Nephron (organoid): ENCODE measurements around the gene UBAC2.

ENCODE experiments used
- H3K27ac Mint-ChIP-seq, 3 experiments: 2 replicates each; pipeline ENCODE4 v1.8.0; 2020; ENCODE audit warnings: mixed read lengths in 3 of 3, mild to moderate bottlenecking in 2 of 3, moderate library complexity in 1 of 3
- H3K27me3 Mint-ChIP-seq: 2 replicates; pipeline ENCODE4 v1.8.0; 2021; ENCODE audit warnings: low read depth, mild to moderate bottlenecking, moderate library complexity, mixed read lengths
- H3K36me3 Mint-ChIP-seq: 2 replicates; pipeline ENCODE4 v1.8.0; 2020; ENCODE audit warnings: low read depth, mixed read lengths
- H3K4me1 Mint-ChIP-seq: 2 replicates; pipeline ENCODE4 v1.8.0; 2020; ENCODE audit warnings: mixed read lengths
- H3K4me3 Mint-ChIP-seq, 3 experiments: 2 replicates each; pipeline ENCODE4 v1.8.0; 2020; ENCODE audit warnings: mild to moderate bottlenecking in 3 of 3, mixed read lengths in 3 of 3, moderate library complexity in 2 of 3
- H3K9me3 Mint-ChIP-seq: 2 replicates; pipeline ENCODE4 v1.8.0; 2020; ENCODE audit warnings: mixed read lengths
- TF ChIP-seq, protein P1 (sequence below), 3 experiments: fragments of 200-600 bp; sonication (generic); IDR thresholded peaks; one replicate each; pipeline ENCODE4 v1.5.0; 2021; ENCODE audit warnings: antibody characterized with exemption in 3 of 3; ENCODE audit not compliant: unreplicated experiment in 3 of 3

UBAC2 gene

DNA sequence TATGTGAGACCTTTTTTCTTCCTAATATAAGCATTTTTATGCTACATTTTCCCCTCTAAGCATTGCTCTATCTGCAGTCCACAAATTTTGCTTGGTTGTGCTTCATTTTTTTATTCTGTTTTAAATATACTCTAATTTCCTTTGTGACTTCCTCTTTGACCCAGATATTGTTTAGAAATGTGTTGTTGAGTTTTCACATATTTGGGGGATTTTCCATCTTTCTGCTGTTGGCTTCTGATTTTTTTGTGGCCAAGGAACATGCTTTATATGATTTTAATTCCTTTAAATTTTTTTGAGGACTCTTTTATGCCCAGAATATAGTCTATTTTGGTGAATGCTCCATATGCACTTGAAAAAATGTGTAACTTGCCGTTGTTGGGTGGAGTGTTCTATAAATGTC lies 22.9 kb downstream of the UBAC2 start:
- Mint-ChIP-seq H3K36me3 (peaks cover 31% of the 10 kb centered on the region), H3K4me3 (no peak overlapping the region), H3K4me1 (peaks cover 10% of the 10 kb centered on the region), H3K27ac (no peak overlapping the region), H3K9me3 (peaks cover 11% of the 10 kb centered on the region), H3K27me3 (no peaks in the 10 kb centered on the region)
- TF ChIP-seq, protein P1, sequence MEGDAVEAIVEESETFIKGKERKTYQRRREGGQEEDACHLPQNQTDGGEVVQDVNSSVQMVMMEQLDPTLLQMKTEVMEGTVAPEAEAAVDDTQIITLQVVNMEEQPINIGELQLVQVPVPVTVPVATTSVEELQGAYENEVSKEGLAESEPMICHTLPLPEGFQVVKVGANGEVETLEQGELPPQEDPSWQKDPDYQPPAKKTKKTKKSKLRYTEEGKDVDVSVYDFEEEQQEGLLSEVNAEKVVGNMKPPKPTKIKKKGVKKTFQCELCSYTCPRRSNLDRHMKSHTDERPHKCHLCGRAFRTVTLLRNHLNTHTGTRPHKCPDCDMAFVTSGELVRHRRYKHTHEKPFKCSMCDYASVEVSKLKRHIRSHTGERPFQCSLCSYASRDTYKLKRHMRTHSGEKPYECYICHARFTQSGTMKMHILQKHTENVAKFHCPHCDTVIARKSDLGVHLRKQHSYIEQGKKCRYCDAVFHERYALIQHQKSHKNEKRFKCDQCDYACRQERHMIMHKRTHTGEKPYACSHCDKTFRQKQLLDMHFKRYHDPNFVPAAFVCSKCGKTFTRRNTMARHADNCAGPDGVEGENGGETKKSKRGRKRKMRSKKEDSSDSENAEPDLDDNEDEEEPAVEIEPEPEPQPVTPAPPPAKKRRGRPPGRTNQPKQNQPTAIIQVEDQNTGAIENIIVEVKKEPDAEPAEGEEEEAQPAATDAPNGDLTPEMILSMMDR (IDR thresholded peaks at IDR 0.05; ENCODE audit: unreplicated experiment in 3 of 3), result no peak

- Mint-ChIP-seq H3K4me1 (peaks cover 14% of the 10 kb centered on the region), H3K36me3 (peaks cover 34% of the 10 kb centered on the region), H3K27ac (no peak overlapping the region), H3K27me3 (no peaks in the 10 kb centered on the region), H3K4me3 (no peak overlapping the region), H3K9me3 (peaks cover 11% of the 10 kb centered on the region)
- TF ChIP-seq, protein P1 (IDR thresholded peaks at IDR 0.05; ENCODE audit: unreplicated experiment in 3 of 3), result no peak
Measured at GRCh38 chr13:99224021-99224420, 23.4 kb downstream of the UBAC2 start.

DNA sequence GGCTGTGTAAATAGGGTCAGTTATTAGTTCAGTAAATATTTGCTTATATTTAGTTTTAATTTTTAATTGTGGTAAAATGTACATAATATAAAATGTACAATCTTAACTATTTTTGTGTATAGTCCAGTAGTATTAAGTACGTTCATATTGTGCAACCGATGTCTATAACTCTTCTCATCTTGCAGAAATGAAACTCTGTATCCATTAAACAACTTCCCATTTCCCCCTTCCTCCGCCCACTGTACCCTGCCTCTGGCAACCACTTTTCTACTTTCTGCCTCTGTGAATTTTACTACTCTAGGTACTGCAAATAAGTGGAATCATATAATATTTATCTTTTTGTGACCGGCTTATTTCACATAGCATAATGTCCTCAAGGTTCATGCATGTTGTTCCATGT lies 24.4 kb downstream of the UBAC2 start:
- Mint-ChIP-seq H3K27ac (no peak overlapping the region), H3K4me1 (peaks cover 18% of the 10 kb centered on the region), H3K27me3 (no peaks in the 10 kb centered on the region), H3K4me3 (no peak overlapping the region), H3K9me3 (peaks cover 11% of the 10 kb centered on the region), H3K36me3 (peaks cover 35% of the 10 kb centered on the region)
- TF ChIP-seq, protein P1 (IDR thresholded peaks at IDR 0.05; ENCODE audit: unreplicated experiment in 3 of 3), result no peak

GRCh38 chr13:99226513-99226912 lies 25.9 kb downstream of the UBAC2 start:
- Mint-ChIP-seq H3K9me3 (peaks cover 11% of the 10 kb centered on the region), H3K27me3 (no peaks in the 10 kb centered on the region), H3K4me1 (peaks cover 15% of the 10 kb centered on the region), H3K27ac (no peak overlapping the region), H3K4me3 (no peak overlapping the region), H3K36me3 (peaks cover 35% of the 10 kb centered on the region)
- TF ChIP-seq, protein P1 (IDR thresholded peaks at IDR 0.05; ENCODE audit: unreplicated experiment in 3 of 3), result no peak

DNA sequence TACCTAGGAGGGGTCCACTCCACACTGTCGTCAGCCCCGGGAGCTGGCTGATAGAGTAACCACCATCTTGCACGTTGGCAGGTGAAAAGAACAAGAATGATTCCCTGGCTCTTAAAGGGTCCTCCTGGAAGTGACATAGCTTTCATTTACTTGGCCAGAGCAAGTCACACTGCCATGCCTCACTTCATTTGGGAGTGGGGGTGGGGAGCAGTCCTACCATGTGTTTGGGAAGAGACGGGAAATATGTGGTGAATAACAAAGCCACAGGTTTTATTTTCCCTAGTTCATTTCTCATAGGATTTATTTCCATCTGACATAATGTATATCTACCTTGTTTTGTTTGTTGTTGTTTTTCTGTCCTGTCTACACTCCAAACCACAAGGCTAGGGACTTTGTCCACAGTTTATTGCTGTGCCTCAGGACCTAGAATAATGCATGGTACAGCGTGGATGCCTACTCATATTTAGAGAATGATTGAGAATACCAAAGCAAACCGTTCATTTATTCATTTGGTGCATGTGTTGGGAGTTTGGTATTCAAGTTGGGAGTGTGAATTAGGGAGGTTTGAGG lies 26.8 kb downstream of the UBAC2 start:
- H3K27ac Mint-ChIP-seq, result no peak overlapping the region
- H3K9me3 Mint-ChIP-seq, result peaks cover 4% of the 10 kb centered on the region
- TF ChIP-seq, protein P1 (IDR thresholded peaks at IDR 0.05; ENCODE audit: unreplicated experiment in 3 of 3), result no peak
- H3K4me3 Mint-ChIP-seq, result no peak overlapping the region
- peaks cover 31% of the 10 kb centered on the region for H3K36me3 Mint-ChIP-seq
- H3K4me1 Mint-ChIP-seq, result peaks cover 15% of the 10 kb centered on the region
- no peaks in the 10 kb centered on the region for H3K27me3 Mint-ChIP-seq

DNA sequence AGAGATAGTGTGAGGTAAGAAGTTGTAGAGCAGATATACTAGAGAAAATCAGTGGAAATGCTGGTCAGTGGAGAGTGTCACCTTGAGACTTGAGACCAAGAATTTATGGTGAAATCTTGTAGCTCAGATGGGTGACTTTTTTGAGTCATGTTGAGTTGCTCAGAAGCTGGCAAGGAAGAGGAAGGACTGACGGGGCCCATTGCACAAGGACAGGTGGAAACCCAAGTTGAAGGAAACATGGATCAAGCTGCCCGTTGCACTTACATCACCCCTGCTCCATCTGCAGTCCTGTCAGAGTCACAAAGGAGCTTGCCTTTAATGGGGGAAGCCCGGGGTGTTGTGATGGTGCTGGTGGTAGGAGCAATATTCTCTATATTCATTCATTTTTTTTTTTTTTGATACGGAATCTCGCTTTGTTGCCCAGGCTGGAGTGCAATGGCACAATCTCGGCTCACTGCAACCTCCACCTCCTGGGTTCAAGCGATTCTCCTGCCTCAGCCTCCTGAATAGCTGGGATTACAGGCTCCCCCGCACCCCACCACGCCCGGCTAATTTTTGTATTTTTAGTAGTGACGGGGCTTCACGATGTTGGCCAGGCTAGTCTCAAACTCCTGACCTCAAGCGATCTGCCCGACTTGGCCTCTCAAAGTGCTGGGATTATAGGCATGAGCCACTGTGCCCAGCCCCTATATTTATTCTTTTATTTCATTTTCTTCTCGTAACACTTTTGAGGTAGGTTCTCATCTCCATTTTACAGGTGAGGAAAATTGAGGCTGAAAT lies 27.4 kb downstream of the UBAC2 start:
- Mint-ChIP-seq H3K9me3 (peaks cover 4% of the 10 kb centered on the region), H3K27ac (no peak overlapping the region), H3K36me3 (peaks cover 25% of the 10 kb centered on the region), H3K4me1 (peaks cover 15% of the 10 kb centered on the region), H3K27me3 (no peaks in the 10 kb centered on the region), H3K4me3 (no peak overlapping the region)
- TF ChIP-seq, protein P1 (IDR thresholded peaks at IDR 0.05; ENCODE audit: unreplicated experiment in 3 of 3), result no peak
